RWPE2 (cell line): ENCODE measurements around the gene CPSF4.
"Not testable (repeated sequence)": the region's sequence is repeated elsewhere in the genome, so short reads cannot be mapped to it uniquely, and the experiment has no call there.

Experiments
- ATAC-seq: fragments of 200-7000 bp; cut with Tn5 transposase; 3 replicates; pipeline ENCODE4 v1.9.1; 2021; ENCODE audit warnings: low read depth
- DNase-seq: peaks from one replicate; pipeline ENCODE4 v3.0.0-alpha.2; 2020; ENCODE audit warnings: low spot score
- H3K27ac ChIP-seq: fragments of 450-650 bp; 2 replicates; pipeline ENCODE4 v1.5.1; 2017; ENCODE audit warnings: mild to moderate bottlenecking; ENCODE audit not compliant: poor library complexity, severe bottlenecking
- H3K27me3 ChIP-seq: fragments of 250-450 bp; sonication (Bioruptor Pico); 2 replicates; pipeline ENCODE4 v1.5.1; 2021; ENCODE audit warnings: mild to moderate bottlenecking, moderate library complexity; ENCODE audit not compliant: insufficient read depth, poor library complexity, severe bottlenecking
- H3K36me3 ChIP-seq: fragments of 250-450 bp; sonication (Bioruptor Pico); 2 replicates; pipeline ENCODE4 v1.5.1; 2020; ENCODE audit warnings: low read depth, mild to moderate bottlenecking, moderate library complexity
- H3K4me1 ChIP-seq: fragments of 250-450 bp; sonication (Bioruptor Pico); 2 replicates; pipeline ENCODE4 v1.5.1; 2021; ENCODE audit warnings: mild to moderate bottlenecking, moderate library complexity; ENCODE audit not compliant: insufficient read depth, poor library complexity, severe bottlenecking
- H3K4me3 ChIP-seq: fragments of 250-450 bp; sonication (Bioruptor Pico); 2 replicates; pipeline ENCODE4 v1.5.1; 2021; ENCODE audit warnings: mild to moderate bottlenecking, moderate library complexity; ENCODE audit not compliant: severe bottlenecking
- H3K9me3 ChIP-seq: fragments of 250-450 bp; sonication (Bioruptor Pico); 2 replicates; pipeline ENCODE4 v1.5.1; 2021; ENCODE audit warnings: mild to moderate bottlenecking, moderate library complexity; ENCODE audit not compliant: severe bottlenecking
- CTCF ChIP-seq: fragments of 450-650 bp; IDR thresholded peaks from one replicate; pipeline ENCODE4 v1.5.1; 2017; ENCODE audit warnings: mild to moderate bottlenecking, moderate library complexity; ENCODE audit not compliant: poor library complexity, severe bottlenecking

Gene CPSF4

GRCh38 chr7:99429756-99430155, 9.0 kb upstream of the CPSF4 start:
- Histone ChIP-seq H3K27ac (no peak overlapping the region), H3K4me3 (no peak overlapping the region), H3K4me1 (peaks cover 6% of the 10 kb centered on the region), H3K9me3 (no peaks in the 10 kb centered on the region), H3K36me3 (peaks cover 62% of the 10 kb centered on the region), H3K27me3 (no peaks in the 10 kb centered on the region)
- DNase-seq (no peak), ATAC-seq (peak; percentile 28; the same call in 1 of the 3 replicates)
- no peak for TF ChIP-seq CTCF

GRCh38 chr7:99431756-99432540, 6.8 kb upstream of the CPSF4 start:
- not testable (repeated sequence) for H3K4me3 ChIP-seq, DNase-seq, ATAC-seq, H3K4me1 ChIP-seq, H3K9me3 ChIP-seq, H3K27me3 ChIP-seq
- Histone ChIP-seq H3K27ac (peak overlapping the region; percentile 29), H3K36me3 (peaks cover 60% of the 10 kb centered on the region)

- H3K4me1 ChIP-seq: peaks cover 6% of the 10 kb centered on the region
- TF ChIP-seq CTCF: no peak
- no peaks in the 10 kb centered on the region for H3K27me3 ChIP-seq
- peaks cover 60% of the 10 kb centered on the region for H3K36me3 ChIP-seq
- no peak for ATAC-seq
- H3K9me3 ChIP-seq: no peaks in the 10 kb centered on the region
- no peak overlapping the region for H3K27ac ChIP-seq
- H3K4me3 ChIP-seq: no peak overlapping the region
- DNase-seq: no peak
Measured at GRCh38 chr7:99433158-99433557, 5.6 kb upstream of the CPSF4 start.

GRCh38 chr7:99437946-99438572, 684 bp upstream of the CPSF4 start:
- Histone ChIP-seq H3K36me3 (peaks cover 44% of the 10 kb centered on the region), H3K9me3 (no peaks in the 10 kb centered on the region), H3K4me3 (peak overlapping the region; percentile 87), H3K27me3 (no peaks in the 10 kb centered on the region), H3K4me1 (peaks cover 5% of the 10 kb centered on the region), H3K27ac (peak overlapping the region; percentile 62)
- TF ChIP-seq CTCF: no peak
- ATAC-seq (no peak), DNase-seq (no peak)

- Histone ChIP-seq H3K27ac (peak overlapping the region; percentile 62), H3K4me1 (peaks cover 5% of the 10 kb centered on the region), H3K36me3 (peaks cover 48% of the 10 kb centered on the region), H3K4me3 (peak overlapping the region; percentile 87), H3K9me3 (no peaks in the 10 kb centered on the region), H3K27me3 (no peaks in the 10 kb centered on the region)
- ATAC-seq (no peak), DNase-seq (no peak)
- no peak for TF ChIP-seq CTCF
Measured at GRCh38 chr7:99440195-99440594, 1.5 kb downstream of the CPSF4 start.
